Ammon's horn (tissue), 1 donor: Measurements from ENCODE around the gene MYH10.
"Not testable (repeated sequence)": the region's sequence is repeated elsewhere in the genome, so short reads cannot be mapped to it uniquely, and the experiment has no call there.

Experiments used
- DNase-seq: peaks from one replicate; pipeline ENCODE4 v3.0.0-alpha.2; 2016; ENCODE audit warnings: low spot score

MYH10 gene

GRCh38 chr17:8556074-8556473 lies 74.5 kb downstream of the MYH10 start:
- no peak for DNase-seq

GRCh38 chr17:8555062-8555461 lies 75.5 kb downstream of the MYH10 start:
- DNase-seq = no peak

- DNase-seq = no peak
Observed at GRCh38 chr17:8552577-8553320, 77.8 kb downstream of the MYH10 start.

GRCh38 chr17:8542599-8543502 lies 87.7 kb downstream of the MYH10 start:
- DNase-seq = no peak

DNA sequence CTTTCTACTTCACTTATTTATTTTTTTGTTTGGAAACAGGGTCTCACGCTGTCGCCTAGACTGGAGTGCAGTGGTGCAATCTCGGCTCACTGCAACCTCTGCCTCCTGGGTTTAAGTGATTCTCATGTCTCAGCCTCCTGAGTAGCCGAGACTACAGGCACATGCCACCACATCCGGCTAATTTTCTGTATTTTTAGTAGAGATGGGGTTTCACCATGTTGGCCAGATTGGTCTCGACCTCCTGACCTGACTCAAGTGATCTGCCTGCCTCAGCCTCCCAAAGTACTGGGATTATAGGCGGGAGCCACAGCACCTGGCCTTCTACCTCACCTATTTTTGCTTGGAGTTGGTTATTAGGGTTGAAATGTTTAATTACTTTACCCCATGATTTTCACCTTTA lies 90.5 kb downstream of the MYH10 start:
- not testable (repeated sequence) for DNase-seq

GRCh38 chr17:8537734-8538133 lies 92.8 kb downstream of the MYH10 start:
- DNase-seq = no peak

- no peak for DNase-seq
Observed at GRCh38 chr17:8534498-8535188, 95.9 kb downstream of the MYH10 start.

- DNase-seq = no peak
Observed at GRCh38 chr17:8532021-8532420, 98.5 kb downstream of the MYH10 start.

DNA sequence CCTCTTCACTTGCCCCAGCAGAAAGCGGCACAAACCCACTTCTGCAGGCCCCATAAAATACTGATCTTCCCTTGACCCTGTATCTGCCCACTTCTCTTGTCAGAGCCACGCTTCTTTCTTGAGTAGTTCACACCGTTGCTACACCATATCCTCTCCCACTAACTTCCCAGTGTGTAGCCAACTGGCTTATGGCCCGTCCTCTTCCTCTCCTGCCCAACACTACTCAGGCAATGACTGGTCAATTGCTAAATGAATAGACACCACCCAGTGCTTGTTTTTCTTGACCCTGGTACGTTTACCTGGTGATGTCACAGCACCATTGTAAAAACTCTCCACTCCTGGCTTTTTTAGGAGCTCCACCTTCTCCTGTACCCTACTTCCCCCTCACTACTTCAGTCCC lies 107.9 kb downstream of the MYH10 start:
- DNase-seq = no peak

GRCh38 chr17:8520981-8521380 lies 109.5 kb downstream of the MYH10 start:
- DNase-seq = no peak

DNA sequence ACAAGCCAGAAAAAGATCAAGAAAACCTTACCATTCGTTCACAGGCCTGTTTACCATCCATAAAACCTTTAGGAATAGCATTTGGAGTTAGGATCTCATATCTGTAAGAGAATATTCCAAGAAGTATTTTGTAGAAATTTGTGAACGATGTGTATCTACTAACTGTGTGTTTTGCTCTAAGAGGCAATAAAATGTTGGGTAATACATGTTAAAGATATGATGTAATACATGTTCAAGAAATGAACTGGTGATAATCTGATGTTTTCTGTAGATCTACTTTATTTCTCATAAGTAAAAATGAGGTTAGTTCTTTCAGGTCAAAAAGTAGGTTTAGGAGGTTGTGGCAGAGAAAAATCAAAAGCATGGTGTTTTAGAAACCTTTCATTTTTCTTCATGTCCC lies 111.7 kb downstream of the MYH10 start:
- DNase-seq = no peak

DNA sequence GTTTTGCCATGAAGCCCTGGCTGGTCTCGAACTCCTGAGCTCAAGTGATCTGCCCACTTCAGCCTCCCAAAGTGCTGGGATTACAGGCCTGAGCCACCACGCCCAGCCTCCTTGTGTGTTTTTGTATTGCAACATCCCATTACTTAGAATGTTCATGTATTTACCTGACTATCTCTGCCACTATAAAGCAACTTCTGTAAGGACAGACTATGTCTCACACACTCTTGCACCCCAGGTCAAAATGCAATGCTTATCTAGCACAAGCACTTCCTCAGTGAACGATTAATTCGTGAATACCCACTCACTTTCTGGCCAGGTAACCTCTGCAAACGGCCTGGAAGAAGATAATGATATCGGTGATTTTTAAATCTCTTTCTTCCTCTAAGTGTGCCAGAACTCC lies 112.2 kb downstream of the MYH10 start:
- no peak for DNase-seq

- DNase-seq = no peak
Observed at GRCh38 chr17:8514801-8515200, 115.7 kb downstream of the MYH10 start.

DNA sequence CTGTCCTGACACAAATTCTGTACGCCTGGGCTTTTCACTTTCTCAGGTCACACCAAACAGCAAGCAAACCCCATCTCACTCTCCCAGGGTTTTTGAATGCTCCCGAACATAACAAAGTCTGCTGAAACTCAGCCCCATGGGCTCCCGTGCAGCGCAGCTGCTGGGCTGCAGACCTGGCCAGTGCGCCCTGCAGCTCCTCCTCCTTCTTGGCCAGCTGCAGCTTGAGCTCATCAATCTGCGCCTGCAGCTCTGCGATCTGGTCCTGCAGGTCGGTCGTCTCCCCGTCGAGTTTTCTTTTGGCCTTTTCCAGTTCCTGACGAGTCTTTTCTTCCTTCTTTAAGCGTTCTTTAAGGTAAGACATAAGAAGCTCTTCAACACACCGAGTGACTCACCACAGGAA lies 124.4 kb downstream of the MYH10 start:
- no peak for DNase-seq

DNA sequence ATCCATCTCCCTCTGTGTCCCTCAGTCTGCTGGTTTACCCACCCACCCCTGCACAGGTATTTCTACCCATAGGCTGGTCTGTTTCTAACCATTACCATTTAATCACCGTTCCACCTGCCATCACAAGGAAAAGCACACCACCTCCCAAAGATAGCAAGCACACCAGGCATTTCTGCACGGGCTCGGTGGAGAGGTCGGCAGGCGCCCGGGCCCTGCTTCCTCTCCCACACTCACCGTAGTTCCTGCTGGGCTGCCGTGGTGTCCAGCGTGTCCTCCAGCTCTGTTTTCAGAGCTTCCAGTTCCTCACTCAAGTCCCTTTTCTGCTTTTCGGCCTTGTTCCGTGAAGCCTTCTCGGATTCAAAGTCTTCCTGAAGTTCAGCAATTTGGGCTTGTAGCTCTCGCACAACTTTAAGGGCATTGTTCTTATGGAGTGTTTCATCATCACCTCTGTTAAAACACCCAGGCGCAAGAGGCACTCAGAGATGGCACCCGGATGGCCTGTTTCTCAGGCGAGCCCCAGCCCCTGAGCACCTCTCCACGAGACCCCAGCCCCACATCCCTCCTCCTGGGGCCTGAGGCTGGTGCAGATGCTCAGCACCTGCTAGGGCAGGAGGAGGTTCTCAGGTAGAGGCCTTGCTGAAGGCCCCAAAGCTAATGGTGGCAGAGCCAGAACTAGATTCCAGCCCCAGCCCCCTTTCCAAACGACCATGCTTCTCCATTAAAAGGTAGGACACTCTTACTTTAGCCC lies 125.9 kb downstream of the MYH10 start:
- no peak for DNase-seq

GRCh38 chr17:8503807-8504206 lies 126.7 kb downstream of the MYH10 start:
- DNase-seq = no peak

GRCh38 chr17:8503368-8503767 lies 127.2 kb downstream of the MYH10 start:
- no peak for DNase-seq

DNA sequence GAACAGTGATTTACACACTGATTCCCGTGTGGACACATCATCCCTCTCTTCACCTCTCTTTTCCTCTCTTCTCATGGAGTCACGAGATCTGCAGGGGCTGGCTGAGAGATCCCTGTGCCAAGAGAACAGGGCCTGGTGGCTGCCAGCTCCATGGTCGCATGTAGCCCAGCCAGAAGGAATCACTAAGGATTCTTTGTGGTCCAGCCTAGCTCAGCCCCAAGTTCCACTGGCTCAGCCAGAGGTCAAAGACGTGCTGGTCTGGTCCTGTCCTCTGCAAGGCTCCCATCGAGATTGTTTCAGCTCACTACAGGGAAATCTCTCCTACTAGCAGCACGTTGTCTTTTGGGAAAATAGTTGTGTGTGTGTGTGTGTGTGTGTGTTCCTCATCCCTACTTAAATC lies 128.4 kb downstream of the MYH10 start:
- DNase-seq = no peak

GRCh38 chr17:8500609-8501008 lies 129.9 kb downstream of the MYH10 start:
- DNase-seq = no peak

DNA sequence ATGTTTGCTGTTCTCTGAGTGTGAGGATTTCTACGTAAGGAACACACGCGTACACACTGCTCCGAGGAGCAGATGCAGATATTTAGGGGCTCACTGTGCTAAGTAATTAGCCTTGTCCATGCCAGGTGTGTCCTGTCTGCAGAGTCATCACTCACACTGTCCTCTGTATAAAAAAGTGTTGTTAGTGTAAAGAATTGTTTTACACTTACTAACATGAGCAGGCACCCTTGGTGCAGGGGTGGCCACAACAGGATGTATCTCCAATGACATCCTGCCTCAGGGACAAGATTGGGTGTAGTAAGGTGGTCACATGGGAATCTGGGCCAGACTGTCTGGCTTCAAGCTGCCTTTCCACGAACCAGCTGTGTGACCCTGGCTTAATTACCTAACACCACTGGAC lies 130.9 kb downstream of the MYH10 start:
- DNase-seq = no peak

- no peak for DNase-seq
Observed at GRCh38 chr17:8499171-8499570, 131.4 kb downstream of the MYH10 start.

- no peak for DNase-seq
Observed at GRCh38 chr17:8496081-8496480, 134.4 kb downstream of the MYH10 start.
